Suprapubic skin (tissue), 4 donors: ENCODE measurements around the gene PLA2G3.

Experiments
- EP300 ChIP-seq: sonication (generic); formaldehyde crosslinking; IDR thresholded peaks from one replicate; pipeline ENCODE4 v1.6.1; 2017; ENCODE audit warnings: antibody characterized with exemption
- POLR2A ChIP-seq, 2 donors: fragments of 450-650 bp; IDR thresholded peaks; one replicate each; pipeline ENCODE4 v1.6.1; 2017; ENCODE audit warnings: antibody characterized with exemption in 2 of 2, mild to moderate bottlenecking in 2 of 2, moderate library complexity in 2 of 2
- POLR2AphosphoS5 ChIP-seq, 3 donors: sonication (generic); formaldehyde crosslinking; IDR thresholded peaks; one replicate each; pipeline ENCODE4 v1.6.1; 2017; ENCODE audit warnings: antibody characterized with exemption in 3 of 3
- TF ChIP-seq, protein P1 (sequence below), 2 donors: fragments of 200-600 bp in 1 of 2; fragments of 450-650 bp in 1 of 2; sonication (generic) in 1 of 2; IDR thresholded peaks; one replicate each; pipeline ENCODE4 v1.5.1; 2016 to 2019; ENCODE audit warnings: antibody characterized with exemption in 2 of 2, mild to moderate bottlenecking in 1 of 2, moderate library complexity in 1 of 2

DNA sequence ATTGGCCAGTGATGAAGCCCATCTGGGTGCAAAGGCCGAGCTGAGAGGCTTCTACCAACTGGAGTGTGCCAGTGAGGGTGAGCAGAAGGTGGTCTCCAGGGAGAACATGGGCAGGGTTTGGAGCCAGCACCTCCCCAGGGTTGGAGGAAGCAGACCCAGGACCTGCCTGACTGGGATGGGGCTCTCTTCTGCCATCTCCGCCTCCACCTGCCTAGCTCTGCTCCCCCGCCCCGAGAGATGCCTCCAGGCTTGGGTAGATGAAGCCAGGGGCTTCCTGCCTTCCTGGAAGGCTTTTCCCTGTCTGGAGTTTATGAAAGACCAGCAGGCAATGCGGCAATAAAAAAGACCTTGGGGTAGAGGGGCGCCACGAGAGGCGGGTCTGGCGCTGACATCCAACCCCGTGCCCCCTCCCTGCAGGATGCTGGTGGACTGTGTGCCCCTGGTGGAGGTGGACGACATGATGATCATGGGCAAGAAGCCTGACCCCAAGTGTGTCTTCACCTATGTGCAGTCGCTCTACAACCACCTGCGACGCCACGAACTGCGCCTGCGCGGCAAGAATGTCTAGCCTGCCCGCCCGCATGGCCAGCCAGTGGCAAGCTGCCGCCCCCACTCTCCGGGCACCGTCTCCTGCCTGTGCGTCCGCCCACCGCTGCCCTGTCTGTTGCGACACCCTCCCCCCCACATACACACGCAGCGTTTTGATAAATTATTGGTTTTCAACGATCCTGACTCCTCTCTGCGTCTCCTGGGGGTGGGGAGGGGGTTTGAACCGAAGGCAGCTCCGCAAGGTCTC, 36.2 kb downstream of the PLA2G3 start:
- TF ChIP-seq, protein P1, sequence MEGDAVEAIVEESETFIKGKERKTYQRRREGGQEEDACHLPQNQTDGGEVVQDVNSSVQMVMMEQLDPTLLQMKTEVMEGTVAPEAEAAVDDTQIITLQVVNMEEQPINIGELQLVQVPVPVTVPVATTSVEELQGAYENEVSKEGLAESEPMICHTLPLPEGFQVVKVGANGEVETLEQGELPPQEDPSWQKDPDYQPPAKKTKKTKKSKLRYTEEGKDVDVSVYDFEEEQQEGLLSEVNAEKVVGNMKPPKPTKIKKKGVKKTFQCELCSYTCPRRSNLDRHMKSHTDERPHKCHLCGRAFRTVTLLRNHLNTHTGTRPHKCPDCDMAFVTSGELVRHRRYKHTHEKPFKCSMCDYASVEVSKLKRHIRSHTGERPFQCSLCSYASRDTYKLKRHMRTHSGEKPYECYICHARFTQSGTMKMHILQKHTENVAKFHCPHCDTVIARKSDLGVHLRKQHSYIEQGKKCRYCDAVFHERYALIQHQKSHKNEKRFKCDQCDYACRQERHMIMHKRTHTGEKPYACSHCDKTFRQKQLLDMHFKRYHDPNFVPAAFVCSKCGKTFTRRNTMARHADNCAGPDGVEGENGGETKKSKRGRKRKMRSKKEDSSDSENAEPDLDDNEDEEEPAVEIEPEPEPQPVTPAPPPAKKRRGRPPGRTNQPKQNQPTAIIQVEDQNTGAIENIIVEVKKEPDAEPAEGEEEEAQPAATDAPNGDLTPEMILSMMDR (IDR thresholded peaks at IDR 0.05): no peak
- TF ChIP-seq EP300: no peak
- no peak for TF ChIP-seq POLR2A (IDR thresholded peaks at IDR 0.05)
- TF ChIP-seq POLR2AphosphoS5 (IDR thresholded peaks at IDR 0.05): no peak
